Activated CD8-positive, alpha-beta memory T cell treated with anti-CD3 and anti-CD28 coated beads, Interleukin-2, amount 50 U/mL, for 1 hour (primary cell): Measurements from ENCODE around the gene WDR37.

Experiments used
- DNase-seq: peaks from one replicate; pipeline ENCODE4 v3.0.0-alpha.2; 2020; ENCODE audit errors: extremely low read depth

WDR37 gene

GRCh38 chr10:1074052-1074747 lies 18.0 kb downstream of the WDR37 start:
- no peak for DNase-seq

GRCh38 chr10:1074748-1075308 lies 18.6 kb downstream of the WDR37 start:
- no peak for DNase-seq

GRCh38 chr10:1078668-1079067 lies 22.5 kb downstream of the WDR37 start:
- DNase-seq = no peak

GRCh38 chr10:1083581-1083980 lies 27.4 kb downstream of the WDR37 start:
- no peak for DNase-seq

GRCh38 chr10:1084011-1084950 lies 28.1 kb downstream of the WDR37 start:
- DNase-seq = no peak

- no peak for DNase-seq
Observed at GRCh38 chr10:1085258-1085657, 29.1 kb downstream of the WDR37 start.

GRCh38 chr10:1086787-1087186 lies 30.6 kb downstream of the WDR37 start:
- no peak for DNase-seq

GRCh38 chr10:1089017-1089689 lies 33.0 kb downstream of the WDR37 start:
- no peak for DNase-seq

GRCh38 chr10:1090696-1091095 lies 34.5 kb downstream of the WDR37 start:
- DNase-seq = no peak

GRCh38 chr10:1093696-1094095 lies 37.5 kb downstream of the WDR37 start:
- no peak for DNase-seq

- no peak for DNase-seq
Observed at GRCh38 chr10:1094112-1095057, 38.2 kb downstream of the WDR37 start.

GRCh38 chr10:1095498-1095897 lies 39.3 kb downstream of the WDR37 start:
- no peak for DNase-seq

GRCh38 chr10:1096287-1096889 lies 40.2 kb downstream of the WDR37 start:
- DNase-seq = no peak

- DNase-seq = no peak
Observed at GRCh38 chr10:1097436-1097835, 41.3 kb downstream of the WDR37 start.

GRCh38 chr10:1100143-1100542 lies 44.0 kb downstream of the WDR37 start:
- no peak for DNase-seq

GRCh38 chr10:1100691-1101368 lies 44.6 kb downstream of the WDR37 start:
- DNase-seq = no peak

- no peak for DNase-seq
Observed at GRCh38 chr10:1101946-1102345, 45.8 kb downstream of the WDR37 start.

- no peak for DNase-seq
Observed at GRCh38 chr10:1102416-1102815, 46.2 kb downstream of the WDR37 start.

GRCh38 chr10:1102831-1103230 lies 46.6 kb downstream of the WDR37 start:
- no peak for DNase-seq

- DNase-seq = no peak
Observed at GRCh38 chr10:1103551-1103950, 47.4 kb downstream of the WDR37 start.
